ENCODE results near the gene NOTCH1.

GRCh38 chr9:136538599-136539426 lies 7.0 kb downstream of the NOTCH1 start:
- TF ChIP-seq CTCF (IDR thresholded peaks at IDR 0.05) (no peak), POLR2A (IDR thresholded peaks at IDR 0.05) (no peak)
